ENCODE data around the gene HOGA1. TPM values are rescaled to one million over a fixed set of nuclear protein-coding genes. Genes with fewer than 3 reads are reported as not detected.
A peak's percentile ranks its signal among the peaks of the same experiment; 100 is the strongest.

The HOGA1 gene
- total RNA-seq, 1 experiment from 2014 or later, result 0.15 TPM

GRCh38 chr10:97611473-97611872 lies 27.3 kb downstream of the HOGA1 start:
- H3K4me3 Mint-ChIP-seq, result no peak overlapping the region
- ChIA-PET CTCF (interaction anchor here (0.7 to 3.3 kb wide), 15 partner anchors 20 to 210 kb away, joined by 3 to 55 read pairs (median 4); partner anchors contain the start of genes ANKRD2, AVPI1, RRP12 and UBTD1), POLR2A (interaction anchor here (1.0 kb wide), 1 partner anchor 37 kb away, joined by 3 read pairs; no protein-coding TSS in a partner anchor)
- ATAC-seq, result peak; percentile 18; the same call in 1 of the 2 replicates
- H3K36me3 Mint-ChIP-seq, result no peaks in the 10 kb centered on the region
- H3K9me3 Mint-ChIP-seq, result no peaks in the 10 kb centered on the region
- H3K27me3 Mint-ChIP-seq (ENCODE audit: low read depth), result no peaks in the 10 kb centered on the region
- DNase-seq (ENCODE audit: low spot score), result no peak
- peak overlapping the region; percentile 49 for H3K27ac Mint-ChIP-seq
- H3K4me1 Mint-ChIP-seq, result peaks cover 14% of the 10 kb centered on the region
- no peak for TF ChIP-seq PRDM15 (CRISPR knock-in tag; IDR thresholded peaks at IDR 0.05)
- TF ChIP-seq CREM (CRISPR knock-in tag; IDR thresholded peaks at IDR 0.05), result no peak
- TF ChIP-seq ZNF263 (CRISPR knock-in tag; IDR thresholded peaks at IDR 0.05; ENCODE audit: low read depth), result peak; percentile 32; the same call in 1 of the 2 replicates

- TF ChIP-seq ATF6 (CRISPR knock-in tag; IDR thresholded peaks at IDR 0.05) (no peak), NFYB (CRISPR knock-in tag; conservative IDR thresholded peaks at IDR 0.05; ENCODE audit: low read depth) (no peak)
- H3K27me3 Mint-ChIP-seq (ENCODE audit: low read depth), result no peaks in the 10 kb centered on the region
- ChIA-PET POLR2A (interaction anchor here (1.0 kb wide), 1 partner anchor 38 kb away, joined by 3 read pairs; no protein-coding TSS in a partner anchor), CTCF (interaction anchor here (0.6 to 3.3 kb wide), 23 partner anchors 11 to 211 kb away, joined by 3 to 55 read pairs (median 4); partner anchors contain the start of genes ANKRD2, AVPI1, HOGA1 and RRP12)
- peaks cover 14% of the 10 kb centered on the region for H3K4me1 Mint-ChIP-seq
- H3K9me3 Mint-ChIP-seq, result no peaks in the 10 kb centered on the region
- no peak overlapping the region for H3K4me3 Mint-ChIP-seq
- no peak overlapping the region; the same call in 1 of the 2 replicates for H3K27ac Mint-ChIP-seq
- DNase-seq (ENCODE audit: low spot score), result no peak
- peak; percentile 86 for ATAC-seq
- H3K36me3 Mint-ChIP-seq, result no peaks in the 10 kb centered on the region
Measured at GRCh38 chr10:97612386-97612785, 28.2 kb downstream of the HOGA1 start.

GRCh38 chr10:97618285-97618684 lies 34.1 kb downstream of the HOGA1 start:
- CTCF ChIA-PET, result interaction anchor here (0.7 kb wide), 1 partner anchor 200 kb away, joined by 4 read pairs; no protein-coding TSS in a partner anchor
- Mint-ChIP-seq H3K9me3 (no peaks in the 10 kb centered on the region), H3K4me3 (no peak overlapping the region), H3K36me3 (no peaks in the 10 kb centered on the region), H3K4me1 (no peaks in the 10 kb centered on the region), H3K27ac (no peak overlapping the region), H3K27me3 (ENCODE audit: low read depth) (no peaks in the 10 kb centered on the region)
- DNase-seq (ENCODE audit: low spot score), result no peak
- POLR2A ChIA-PET, result no interaction called here
- ATAC-seq, result no peak
- TF ChIP-seq FOXP4 (CRISPR knock-in tag; IDR thresholded peaks at IDR 0.05), result no peak
- TF ChIP-seq MXD4 (CRISPR knock-in tag; IDR thresholded peaks at IDR 0.05; ENCODE audit: borderline replicate concordance), result no peak
- no peak for TF ChIP-seq SMAD4 (CRISPR knock-in tag; IDR thresholded peaks at IDR 0.05)
- TF ChIP-seq ZNF671 (CRISPR knock-in tag; IDR thresholded peaks at IDR 0.05), result no peak
- TF ChIP-seq CREB1 (CRISPR knock-in tag; IDR thresholded peaks at IDR 0.05), result no peak
- TF ChIP-seq ERG (CRISPR knock-in tag; IDR thresholded peaks at IDR 0.05), result no peak
- TF ChIP-seq HMGXB4 (CRISPR knock-in tag; IDR thresholded peaks at IDR 0.05), result no peak
- no peak for TF ChIP-seq IRF2 (CRISPR knock-in tag; IDR thresholded peaks at IDR 0.05; ENCODE audit: borderline replicate concordance, low read depth)
- no peak for TF ChIP-seq NR2C2 (CRISPR knock-in tag; IDR thresholded peaks at IDR 0.05)
- no peak for TF ChIP-seq JUN (CRISPR knock-in tag; IDR thresholded peaks at IDR 0.05)
- no peak for TF ChIP-seq TEAD1 (CRISPR knock-in tag; IDR thresholded peaks at IDR 0.05)
- no peak for TF ChIP-seq ZNF232 (CRISPR knock-in tag; IDR thresholded peaks at IDR 0.05)
- no peak for TF ChIP-seq ZNF416 (CRISPR knock-in tag; IDR thresholded peaks at IDR 0.05)
- no peak for TF ChIP-seq MYBL2 (CRISPR knock-in tag; IDR thresholded peaks at IDR 0.05)
- TF ChIP-seq HMGA2 (CRISPR knock-in tag; IDR thresholded peaks at IDR 0.05), result no peak
- TF ChIP-seq ZNF317 (CRISPR knock-in tag; IDR thresholded peaks at IDR 0.05; ENCODE audit: borderline replicate concordance, low read depth), result no peak
- no peak for TF ChIP-seq ZBTB21 (CRISPR knock-in tag; IDR thresholded peaks at IDR 0.05; ENCODE audit: borderline replicate concordance)
